GM19438 (cell line): Measurements from ENCODE around the gene TRMO.
"Not testable (repeated sequence)": the region's sequence is repeated elsewhere in the genome, so short reads cannot be mapped to it uniquely, and the experiment has no call there.

ENCODE experiments used
- ATAC-seq: cut with Tn5 transposase; IDR thresholded peaks from one replicate; pipeline ENCODE4 v1.9.1; 2021; ENCODE audit warnings: low read depth; ENCODE audit not compliant: unreplicated experiment

TRMO gene

GRCh38 chr9:97921959-97922724, at the start of gene TRMO:
Gene TRMO (minus strand): TSS chr9:97922500. CDS start chr9:97922493, 7 bp downstream.
- peak; percentile 82 for ATAC-seq

- ATAC-seq: no peak
Observed at GRCh38 chr9:97970165-97970564, 47.9 kb upstream of the TRMO start.

GRCh38 chr9:97969014-97969413, 46.7 kb upstream of the TRMO start:
- no peak for ATAC-seq

GRCh38 chr9:97966493-97966892, 44.2 kb upstream of the TRMO start:
- no peak for ATAC-seq

GRCh38 chr9:97964901-97965300, 42.6 kb upstream of the TRMO start:
- ATAC-seq: no peak

- no peak for ATAC-seq
Observed at GRCh38 chr9:97963232-97963631, 40.9 kb upstream of the TRMO start.

- no peak for ATAC-seq
Observed at GRCh38 chr9:97962575-97962974, 40.3 kb upstream of the TRMO start.

GRCh38 chr9:97962136-97962535, 39.8 kb upstream of the TRMO start:
- ATAC-seq: no peak

GRCh38 chr9:97961361-97961760, 39.1 kb upstream of the TRMO start:
- ATAC-seq: no peak

GRCh38 chr9:97960678-97961328, 38.5 kb upstream of the TRMO start:
- not testable (repeated sequence) for ATAC-seq

- ATAC-seq: no peak
Observed at GRCh38 chr9:97959585-97959984, 37.3 kb upstream of the TRMO start.

- no peak for ATAC-seq
Observed at GRCh38 chr9:97958812-97959511, 36.7 kb upstream of the TRMO start.

GRCh38 chr9:97956331-97956730, 34.0 kb upstream of the TRMO start:
- ATAC-seq: no peak

GRCh38 chr9:97954550-97954989, 32.3 kb upstream of the TRMO start:
- no peak for ATAC-seq

GRCh38 chr9:97950873-97951272, 28.6 kb upstream of the TRMO start:
- not testable (repeated sequence) for ATAC-seq

- ATAC-seq: not testable (repeated sequence)
Observed at GRCh38 chr9:97947094-97947493, 24.8 kb upstream of the TRMO start.

GRCh38 chr9:97945470-97945869, 23.2 kb upstream of the TRMO start:
- not testable (repeated sequence) for ATAC-seq

GRCh38 chr9:97944612-97945011, 22.3 kb upstream of the TRMO start:
- ATAC-seq: no peak

- no peak for ATAC-seq
Observed at GRCh38 chr9:97943308-97943855, 21.1 kb upstream of the TRMO start.

GRCh38 chr9:97941323-97941722, 19.0 kb upstream of the TRMO start:
- no peak for ATAC-seq

GRCh38 chr9:97940741-97941140, 18.4 kb upstream of the TRMO start:
- ATAC-seq: no peak
